ENCODE results near the gene XIRP1. TPM values are rescaled to one million over a fixed set of nuclear protein-coding genes. Genes with fewer than 3 reads are reported as not detected.

XIRP1 gene
- total and polyA plus RNA-seq, 2 donors (not counting 1 experiment from before 2014, with no cell fraction given) = not detected

DNA sequence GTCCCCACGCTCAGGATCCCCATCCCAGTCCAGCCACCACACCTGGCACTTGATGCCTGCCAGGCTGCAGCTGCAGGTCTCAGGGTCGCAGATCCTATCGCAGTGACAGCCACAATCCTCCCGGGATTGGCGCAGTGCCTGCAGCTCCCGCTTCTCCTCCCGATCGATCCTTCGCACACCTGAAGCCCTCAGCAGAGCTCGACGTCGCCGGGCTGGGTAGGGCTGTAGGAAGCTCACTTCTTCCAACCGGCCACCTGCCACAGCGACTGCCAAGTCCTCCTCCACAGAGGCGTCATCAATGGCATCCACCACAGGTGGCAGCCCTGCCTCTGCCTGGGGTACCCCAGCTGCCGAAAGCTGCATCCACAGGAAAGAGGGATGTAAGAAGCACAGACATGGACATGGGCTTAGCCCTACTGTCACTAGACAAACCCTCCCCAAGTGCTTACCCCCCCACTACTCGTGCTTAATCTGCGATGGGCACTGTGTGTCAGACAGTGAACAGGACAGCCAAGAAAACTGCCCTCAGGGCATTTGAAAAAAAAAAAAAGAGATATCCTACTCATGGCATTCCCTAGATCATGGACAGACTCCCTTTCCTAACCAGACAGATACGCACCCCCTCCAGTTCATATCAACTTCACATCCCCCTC lies 48.2 kb downstream of the XIRP1 start:
- H3K27me3 Mint-ChIP-seq = no peaks in the 10 kb centered on the region
- ATAC-seq (ENCODE audit: low read depth) (no peak), DNase-seq (no peak)
- H3K4me3 Mint-ChIP-seq = no peak overlapping the region
- peaks cover 72% of the 10 kb centered on the region for H3K4me1 Mint-ChIP-seq
- peak overlapping the region; percentile 57 for H3K27ac Mint-ChIP-seq
- Histone ChIP-seq H2AFZ (ENCODE audit: insufficient read depth, low read depth, low read length, poor library complexity, severe bottlenecking) (no peak overlapping the region), H3K79me2 (ENCODE audit: control insufficient read depth, insufficient read depth, low read length) (peaks cover 74% of the 10 kb centered on the region), H3K4me2 (replicated peaks; ENCODE audit: low read depth, low read length, poor library complexity, severe bottlenecking) (no peak overlapping the region), H3K9ac (ENCODE audit: low read length) (no peak overlapping the region), H3K9me3 (ENCODE audit: control extremely low read depth in 1 of 3, control insufficient read depth in 2 of 3, insufficient read depth in 1 of 3, low read length in 2 of 3) (no peaks in the 10 kb centered on the region), H3K27me3 (replicated peaks in 1 of 4; ENCODE audit: control extremely low read depth in 1 of 4, control insufficient read depth in 3 of 4, insufficient read depth in 4 of 4, low read length in 3 of 4) (no peaks in the 10 kb centered on the region), H4K20me1 (ENCODE audit: control insufficient read depth, insufficient read depth, low read length, poor library complexity, severe bottlenecking) (peaks cover 87% of the 10 kb centered on the region), H3K4me1 (ENCODE audit: control insufficient read depth in 2 of 2, insufficient read depth in 2 of 2, low read length in 2 of 2) (peaks cover 58 to 62% of the 10 kb centered on the region in 2 donors), H3K27ac (ENCODE audit: low read length in 2 of 2) (no peak overlapping the region), H3K36me3 (replicated peaks in 1 of 2; ENCODE audit: control extremely low read depth in 1 of 2, control insufficient read depth in 1 of 2, extremely low read depth in 1 of 2, insufficient read depth in 2 of 2, low read length in 1 of 2) (peaks cover 2 to 63% of the 10 kb centered on the region in 2 experiments), H3K4me3 (ENCODE audit: control extremely low read depth in 1 of 5, extremely low read depth in 1 of 5, insufficient read depth in 1 of 5, low read depth in 2 of 5, low read length in 4 of 5) (no peak overlapping the region)
- no peak for TF ChIP-seq CTCF (IDR thresholded peaks at IDR 0.05)
- TF ChIP-seq EZH2 (IDR thresholded peaks at IDR 0.05; ENCODE audit: borderline replicate concordance, insufficient read depth, low read depth, low read length, poor library complexity, severe bottlenecking) = no peak
- no peaks in the 10 kb centered on the region for H3K9me3 Mint-ChIP-seq (ENCODE audit: insufficient read depth)
- intact Hi-C loops (cut with micrococcal nuclease) = no loop called here
- WGBS (ENCODE audit: insufficient coverage) = 95% methylated on average over 20 of the region's 20 CpGs
- ChIA-PET CTCF (interaction anchor here (0.8 to 1.3 kb wide), 2 partner anchors 27 to 147 kb away, joined by 4 read pairs; no protein-coding TSS in a partner anchor), POLR2A (no interaction called here)
